22Rv1 (cell line): ENCODE measurements around the gene KAZN.

Experiments
- H3K27ac ChIP-seq: fragments of 450-650 bp; 2 replicates; pipeline ENCODE4 v1.5.1; 2017
- ZFX ChIP-seq: fragments of 450-650 bp; IDR thresholded peaks from 2 replicates; pipeline ENCODE4 v1.6.1; 2017; ENCODE audit warnings: antibody characterized with exemption, borderline replicate concordance
- TF ChIP-seq, protein P1 (sequence below): fragments of 450-650 bp; IDR thresholded peaks from 2 replicates; pipeline ENCODE4 v1.5.1; 2017; ENCODE audit warnings: mild to moderate bottlenecking

KAZN gene

DNA sequence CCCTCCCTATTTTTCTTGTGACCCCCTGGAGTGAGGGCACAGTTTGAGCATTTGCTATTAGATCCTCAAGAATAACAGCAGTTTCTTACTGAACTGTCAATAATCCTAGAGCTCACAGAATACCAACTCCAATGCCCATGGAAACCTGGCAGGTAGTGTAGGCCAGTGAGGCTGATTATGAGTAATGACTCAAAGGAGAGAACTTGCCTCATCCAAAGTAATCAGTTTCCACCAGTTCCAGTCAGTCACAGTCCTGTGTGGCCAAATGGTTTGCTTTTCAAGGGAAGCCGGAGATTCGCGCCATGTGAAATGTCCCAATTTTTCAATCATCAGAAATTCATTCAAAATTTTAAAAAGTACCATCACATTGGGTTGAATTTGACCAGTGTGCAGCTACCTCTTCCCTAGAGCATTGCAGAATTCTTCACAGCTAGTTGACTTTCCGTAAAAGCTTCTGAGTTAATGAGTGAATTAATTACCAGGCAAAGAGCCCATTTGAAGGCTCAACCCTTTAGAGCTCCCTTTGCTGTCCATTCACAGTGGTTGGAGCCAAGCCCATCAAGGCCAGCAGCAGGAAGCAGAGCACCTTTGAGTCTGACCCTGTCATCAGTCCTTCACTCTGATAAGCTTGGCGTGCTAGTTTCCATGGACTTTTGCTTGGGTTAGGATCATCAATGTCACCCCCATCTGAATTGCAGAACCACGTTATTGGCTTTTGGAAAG, 170.3 kb downstream of the KAZN start:
- TF ChIP-seq, protein P1, sequence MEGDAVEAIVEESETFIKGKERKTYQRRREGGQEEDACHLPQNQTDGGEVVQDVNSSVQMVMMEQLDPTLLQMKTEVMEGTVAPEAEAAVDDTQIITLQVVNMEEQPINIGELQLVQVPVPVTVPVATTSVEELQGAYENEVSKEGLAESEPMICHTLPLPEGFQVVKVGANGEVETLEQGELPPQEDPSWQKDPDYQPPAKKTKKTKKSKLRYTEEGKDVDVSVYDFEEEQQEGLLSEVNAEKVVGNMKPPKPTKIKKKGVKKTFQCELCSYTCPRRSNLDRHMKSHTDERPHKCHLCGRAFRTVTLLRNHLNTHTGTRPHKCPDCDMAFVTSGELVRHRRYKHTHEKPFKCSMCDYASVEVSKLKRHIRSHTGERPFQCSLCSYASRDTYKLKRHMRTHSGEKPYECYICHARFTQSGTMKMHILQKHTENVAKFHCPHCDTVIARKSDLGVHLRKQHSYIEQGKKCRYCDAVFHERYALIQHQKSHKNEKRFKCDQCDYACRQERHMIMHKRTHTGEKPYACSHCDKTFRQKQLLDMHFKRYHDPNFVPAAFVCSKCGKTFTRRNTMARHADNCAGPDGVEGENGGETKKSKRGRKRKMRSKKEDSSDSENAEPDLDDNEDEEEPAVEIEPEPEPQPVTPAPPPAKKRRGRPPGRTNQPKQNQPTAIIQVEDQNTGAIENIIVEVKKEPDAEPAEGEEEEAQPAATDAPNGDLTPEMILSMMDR: no peak
- no peak for TF ChIP-seq ZFX
- H3K27ac ChIP-seq: no peak overlapping the region

DNA sequence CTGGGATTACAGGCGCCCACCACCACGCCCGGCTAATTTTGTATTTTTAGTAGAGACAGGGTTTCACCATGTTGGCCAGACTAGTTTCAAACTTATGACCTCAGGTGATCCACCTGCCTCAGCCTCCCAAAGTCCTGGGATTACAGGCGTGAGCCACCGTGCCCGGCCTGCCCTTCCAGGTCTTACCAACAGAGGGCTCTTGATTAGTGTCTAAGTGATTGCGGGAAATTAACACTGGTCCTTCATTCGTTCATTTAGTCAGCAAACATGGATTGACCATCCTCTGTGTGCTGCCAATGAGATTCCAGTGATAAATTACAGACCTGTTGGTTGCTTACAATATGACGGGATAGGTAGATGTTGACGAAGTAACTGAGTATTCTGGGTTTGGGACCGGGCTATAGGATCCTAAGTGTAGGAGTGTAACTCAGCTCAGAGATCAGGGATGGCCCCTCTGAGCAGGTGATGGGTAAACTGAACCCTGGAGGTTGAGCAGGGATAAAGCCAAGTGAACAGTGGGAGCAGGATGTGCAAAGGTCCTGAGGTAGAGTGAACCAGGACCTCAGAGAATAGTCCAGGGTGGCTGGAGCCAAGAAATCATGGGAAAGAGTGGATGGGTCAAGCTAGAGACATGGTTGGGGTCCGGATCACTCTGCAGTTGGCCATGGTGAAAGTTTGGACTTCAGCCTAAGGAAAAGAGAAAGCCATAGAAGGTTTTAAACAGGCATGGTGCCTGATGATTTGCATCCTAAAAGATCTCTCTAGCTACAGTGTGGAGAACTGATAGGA, 171.2 kb downstream of the KAZN start:
- H3K27ac ChIP-seq: no peak overlapping the region
- TF ChIP-seq ZFX: no peak
- TF ChIP-seq, protein P1: no peak; the same call in 1 of the 2 replicates

DNA sequence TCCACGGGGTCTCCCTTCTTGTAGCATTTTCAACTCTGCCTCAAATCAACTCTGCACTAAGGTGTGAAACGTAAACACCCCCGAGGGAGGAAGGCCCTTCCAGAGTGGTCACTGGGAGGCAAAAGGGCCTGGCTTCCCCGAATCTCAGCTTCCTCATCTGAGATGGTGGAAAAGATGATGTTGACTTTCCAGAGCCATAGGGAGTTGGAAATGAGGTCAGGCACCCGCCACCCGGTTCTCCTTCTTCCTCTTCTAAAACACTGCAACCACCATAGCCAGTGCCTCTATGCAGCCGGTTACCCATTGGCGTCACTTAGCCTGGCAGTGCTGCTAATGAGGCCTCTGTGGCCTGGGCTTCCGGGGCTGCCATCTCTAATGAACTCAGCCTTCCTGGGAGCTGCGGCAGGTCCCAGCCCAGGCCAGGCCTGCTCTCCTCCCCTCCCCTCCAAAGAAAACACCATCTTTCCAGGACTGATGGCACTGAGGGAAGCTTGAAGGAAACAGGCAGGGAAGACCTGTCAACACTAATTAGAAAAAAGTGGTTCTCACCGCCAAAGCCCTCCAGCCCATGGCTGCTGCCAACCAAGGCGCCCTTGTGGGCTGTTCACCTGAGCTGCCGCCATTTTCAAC, 175.0 kb downstream of the KAZN start:
- no peak overlapping the region for H3K27ac ChIP-seq
- TF ChIP-seq, protein P1: no peak
- TF ChIP-seq ZFX: no peak

DNA sequence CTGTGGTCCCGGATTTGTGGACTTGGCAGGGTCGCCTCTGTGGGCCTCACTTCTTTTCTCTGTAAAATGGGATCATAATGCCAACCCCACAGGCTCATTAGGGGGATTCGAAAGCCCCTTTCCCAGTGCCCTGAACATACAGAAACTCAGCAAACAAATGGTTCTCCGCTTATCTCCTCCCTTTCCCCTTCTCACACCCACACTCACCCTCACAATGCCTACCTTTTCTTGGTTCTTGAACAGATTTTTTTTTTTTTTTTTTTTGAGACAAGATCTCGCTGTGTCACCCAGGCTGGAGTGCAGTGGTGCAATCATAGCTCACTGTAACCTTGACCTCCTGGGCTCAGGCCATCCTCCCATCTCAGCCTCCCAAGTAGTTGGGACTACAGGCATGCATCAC, 175.7 kb downstream of the KAZN start:
- TF ChIP-seq ZFX: no peak
- TF ChIP-seq, protein P1: no peak
- H3K27ac ChIP-seq: no peak overlapping the region

DNA sequence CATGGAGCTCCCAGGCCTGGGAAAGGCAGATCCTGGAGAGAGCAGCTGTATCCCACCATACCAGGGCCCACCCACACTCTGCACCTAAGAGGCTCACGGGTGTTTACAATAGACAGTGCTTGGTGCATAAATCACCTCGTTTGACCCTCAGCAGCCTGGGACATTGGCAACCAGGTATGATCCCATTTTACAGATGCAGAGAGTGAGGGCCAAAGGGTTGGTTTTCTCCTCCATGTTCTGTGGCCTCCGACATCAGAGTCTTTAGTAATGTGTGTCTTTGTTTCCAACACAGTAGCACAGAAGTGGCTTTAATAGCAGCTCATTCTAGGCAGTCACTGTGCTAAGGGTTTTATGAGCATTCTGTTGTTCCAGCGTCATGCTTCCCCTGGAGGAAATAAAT, 176.5 kb downstream of the KAZN start:
- H3K27ac ChIP-seq: no peak overlapping the region
- TF ChIP-seq, protein P1: no peak

DNA sequence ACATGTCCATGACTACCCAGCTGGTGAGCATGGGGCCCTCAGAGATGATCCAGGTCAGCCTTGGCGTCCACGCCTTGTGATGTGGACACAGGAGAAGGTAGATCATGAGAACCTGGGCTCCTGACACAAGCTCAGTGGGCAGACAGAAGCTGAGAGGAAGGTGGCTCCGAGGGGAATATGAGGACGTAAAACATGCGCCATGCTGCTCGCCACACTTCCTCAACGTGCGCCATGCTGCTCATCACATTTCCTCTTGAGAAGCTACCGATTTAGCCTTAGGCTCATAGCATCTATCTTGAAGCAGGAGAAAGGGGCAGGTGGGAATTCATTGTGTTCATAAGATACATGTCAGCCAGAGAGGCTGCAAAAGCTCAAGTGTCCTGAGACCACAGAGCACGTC, 176.9 kb downstream of the KAZN start:
- TF ChIP-seq ZFX: no peak
- TF ChIP-seq, protein P1: no peak
- H3K27ac ChIP-seq: no peak overlapping the region
